ENCODE results near the gene ZNF853.

DNA sequence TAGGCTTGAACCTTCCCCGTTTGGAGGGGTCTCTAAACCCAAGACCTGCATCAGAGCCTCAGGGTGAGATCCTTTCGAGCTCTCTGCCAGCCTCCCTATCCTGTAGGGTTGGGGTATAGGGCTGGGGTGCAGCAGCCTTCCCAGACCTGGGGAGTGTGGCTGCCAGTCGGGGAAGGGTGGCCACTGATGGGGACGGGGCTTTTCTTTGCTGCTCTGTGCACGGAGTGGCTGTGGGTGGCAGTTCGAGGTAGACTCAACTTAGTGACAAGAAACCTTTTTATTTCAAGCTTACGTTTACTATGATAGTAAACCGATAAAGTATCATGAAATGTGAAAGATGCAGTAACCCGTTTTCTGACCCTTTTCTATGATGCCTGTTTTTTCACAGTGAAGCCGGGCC lies 34.7 kb downstream of the ZNF853 start:
- no peak for TF ChIP-seq JUND (IDR thresholded peaks at IDR 0.05)
- TF ChIP-seq REST (IDR thresholded peaks at IDR 0.05), result no peak
- no peak for TF ChIP-seq YY1 (IDR thresholded peaks at IDR 0.05)
- TF ChIP-seq RAD21 (IDR thresholded peaks at IDR 0.05), result no peak
- TF ChIP-seq, protein P1, sequence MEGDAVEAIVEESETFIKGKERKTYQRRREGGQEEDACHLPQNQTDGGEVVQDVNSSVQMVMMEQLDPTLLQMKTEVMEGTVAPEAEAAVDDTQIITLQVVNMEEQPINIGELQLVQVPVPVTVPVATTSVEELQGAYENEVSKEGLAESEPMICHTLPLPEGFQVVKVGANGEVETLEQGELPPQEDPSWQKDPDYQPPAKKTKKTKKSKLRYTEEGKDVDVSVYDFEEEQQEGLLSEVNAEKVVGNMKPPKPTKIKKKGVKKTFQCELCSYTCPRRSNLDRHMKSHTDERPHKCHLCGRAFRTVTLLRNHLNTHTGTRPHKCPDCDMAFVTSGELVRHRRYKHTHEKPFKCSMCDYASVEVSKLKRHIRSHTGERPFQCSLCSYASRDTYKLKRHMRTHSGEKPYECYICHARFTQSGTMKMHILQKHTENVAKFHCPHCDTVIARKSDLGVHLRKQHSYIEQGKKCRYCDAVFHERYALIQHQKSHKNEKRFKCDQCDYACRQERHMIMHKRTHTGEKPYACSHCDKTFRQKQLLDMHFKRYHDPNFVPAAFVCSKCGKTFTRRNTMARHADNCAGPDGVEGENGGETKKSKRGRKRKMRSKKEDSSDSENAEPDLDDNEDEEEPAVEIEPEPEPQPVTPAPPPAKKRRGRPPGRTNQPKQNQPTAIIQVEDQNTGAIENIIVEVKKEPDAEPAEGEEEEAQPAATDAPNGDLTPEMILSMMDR (IDR thresholded peaks at IDR 0.05; ENCODE audit: low read depth, low read length, missing input control), result no peak
- no peak for TF ChIP-seq NR2F2 (IDR thresholded peaks at IDR 0.05)

Measured in liver (tissue), 3 donors.